Measurements from ENCODE around the gene LYPD1.
"Not testable (repeated sequence)": the region's sequence is repeated elsewhere in the genome, so short reads cannot be mapped to it uniquely, and the experiment has no call there.

LYPD1 gene

DNA sequence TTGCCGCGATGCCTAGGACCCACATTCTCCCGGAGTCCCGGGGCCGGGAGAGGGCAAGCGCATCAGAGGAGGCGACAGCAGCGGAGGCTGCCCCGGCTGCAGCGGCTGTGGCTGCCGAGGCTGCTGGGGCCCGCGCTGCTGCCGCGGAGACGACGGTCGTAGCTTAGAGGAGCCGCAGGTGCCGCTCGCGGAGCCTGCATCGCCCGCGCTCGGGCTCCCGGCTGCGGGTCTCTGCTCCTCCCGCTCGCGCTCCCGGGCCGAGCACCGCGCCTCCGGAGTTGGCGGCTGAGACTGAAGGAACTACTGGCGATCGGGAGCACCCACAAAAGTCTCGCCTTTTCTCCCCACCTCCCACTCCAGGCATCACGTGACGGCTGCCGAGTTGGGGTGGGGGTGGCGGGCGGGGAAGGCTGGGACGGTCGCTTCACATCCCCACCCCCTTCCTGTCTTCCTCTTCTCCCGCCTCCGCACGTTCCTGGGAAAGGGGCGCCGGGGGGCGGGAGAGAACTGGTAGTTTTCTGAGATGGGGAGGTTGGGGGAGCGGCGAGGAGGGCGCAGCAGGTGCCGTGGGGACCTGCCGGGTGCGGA lies at the start of gene LYPD1:
LYPD1 (minus strand) TSS at position 298 of the 588 bp plus-strand sequence; CDS start at position 25, 273 bp downstream.
- no peak for DNase-seq

DNA sequence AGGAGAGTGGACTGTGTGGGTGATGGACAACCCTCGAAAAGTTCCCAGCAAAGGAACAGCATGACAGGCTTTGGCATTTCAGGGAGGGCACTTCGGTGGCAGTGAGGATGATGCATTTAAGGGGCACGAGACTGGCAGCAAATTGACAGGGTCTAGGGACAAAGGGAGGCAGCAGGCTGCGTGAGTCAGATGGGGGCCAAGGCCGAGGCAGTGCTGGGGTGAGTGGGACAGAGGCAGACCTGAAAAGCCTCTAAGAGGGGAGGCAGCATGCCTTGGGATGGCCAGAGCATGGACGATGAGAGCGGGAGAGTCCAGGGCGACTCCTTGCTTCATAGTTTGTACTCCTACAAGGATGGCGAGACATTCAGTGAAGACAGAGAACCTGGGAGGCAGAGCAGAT lies 49.5 kb upstream of the LYPD1 start:
- DNase-seq, result no peak

GRCh38 chr2:132716954-132717353 lies 46.9 kb upstream of the LYPD1 start:
- no peak for DNase-seq

DNA sequence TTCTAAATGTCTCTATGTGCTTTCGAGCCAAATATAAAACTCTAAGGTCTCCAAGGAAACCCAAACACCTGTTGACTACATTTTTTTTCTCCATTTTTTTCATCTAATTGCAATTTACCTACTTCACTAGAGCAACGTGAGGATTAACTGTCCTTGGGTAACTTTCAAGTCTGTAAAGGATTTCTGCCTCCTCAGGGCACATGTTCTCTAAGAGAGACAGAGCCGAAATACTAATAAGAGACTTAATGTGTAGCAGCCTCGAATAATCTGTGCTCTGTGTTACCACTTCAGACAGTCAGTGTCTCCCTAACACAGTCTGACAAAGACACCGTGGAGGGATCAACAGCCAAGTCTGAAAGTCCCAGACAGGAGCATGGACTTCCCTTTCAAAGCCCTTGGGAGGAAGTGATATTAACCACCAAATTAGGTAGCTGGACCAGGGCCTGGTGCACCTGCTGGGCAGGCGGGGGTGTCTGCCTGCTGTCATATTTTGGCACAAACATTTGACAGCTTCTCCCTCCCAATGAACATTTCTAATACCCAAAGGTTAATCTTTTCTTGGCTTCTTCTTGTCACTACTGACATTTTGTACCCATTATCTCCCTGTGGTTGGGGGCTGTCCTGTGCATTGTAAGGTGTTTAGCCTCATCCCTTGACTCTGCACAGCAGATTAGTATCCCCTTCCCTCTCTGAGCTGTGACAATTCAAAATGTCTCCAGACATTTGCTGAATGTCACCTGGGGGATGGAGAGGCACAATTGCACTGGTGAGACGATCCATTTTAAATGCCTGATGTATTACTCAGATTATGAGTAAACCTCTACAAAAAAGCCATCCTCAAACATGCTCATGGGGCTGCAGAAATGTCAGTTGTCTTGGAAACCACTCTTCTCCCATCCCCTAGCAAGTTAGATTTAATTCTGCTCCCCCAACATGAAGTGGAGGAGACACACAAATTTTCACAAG lies 45.7 kb upstream of the LYPD1 start:
- DNase-seq, result no peak

DNA sequence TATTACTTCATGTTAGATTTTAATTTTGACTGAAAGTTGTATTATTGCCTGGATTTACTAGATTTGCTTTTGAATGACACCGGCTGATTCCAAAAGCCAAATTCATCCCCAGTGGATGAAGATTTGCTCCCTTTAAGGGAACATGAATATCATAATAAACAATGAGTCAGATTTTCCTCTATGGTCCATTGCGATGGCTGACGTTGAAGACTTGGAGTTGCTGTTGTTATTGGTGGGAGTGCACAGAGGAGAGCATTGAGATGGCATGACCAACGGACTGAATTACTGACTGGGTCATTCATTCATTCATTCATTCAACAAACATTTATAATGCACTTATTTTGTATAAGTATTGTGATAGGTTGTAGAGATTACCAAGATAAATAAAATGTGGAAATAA lies 33.4 kb upstream of the LYPD1 start:
- DNase-seq, result no peak

DNA sequence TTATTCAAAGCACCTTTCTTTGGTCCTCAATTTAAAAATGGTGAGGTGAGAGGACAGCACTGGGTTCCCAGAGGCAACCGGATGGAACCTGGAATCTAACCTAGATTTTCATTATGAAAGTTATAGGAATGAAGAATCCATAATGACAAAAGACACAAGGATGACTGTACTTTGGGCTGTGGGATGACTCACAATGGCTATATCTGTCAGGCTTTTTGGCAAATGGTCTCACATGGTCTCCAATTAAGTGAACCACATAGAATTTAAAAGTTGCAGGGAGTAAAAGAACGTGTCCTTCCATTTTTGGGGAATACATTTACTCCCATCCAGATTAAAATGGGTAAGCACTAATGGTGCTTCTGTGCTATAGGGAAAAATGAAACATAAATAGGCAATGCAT lies 31.8 kb upstream of the LYPD1 start:
- DNase-seq, result no peak

DNA sequence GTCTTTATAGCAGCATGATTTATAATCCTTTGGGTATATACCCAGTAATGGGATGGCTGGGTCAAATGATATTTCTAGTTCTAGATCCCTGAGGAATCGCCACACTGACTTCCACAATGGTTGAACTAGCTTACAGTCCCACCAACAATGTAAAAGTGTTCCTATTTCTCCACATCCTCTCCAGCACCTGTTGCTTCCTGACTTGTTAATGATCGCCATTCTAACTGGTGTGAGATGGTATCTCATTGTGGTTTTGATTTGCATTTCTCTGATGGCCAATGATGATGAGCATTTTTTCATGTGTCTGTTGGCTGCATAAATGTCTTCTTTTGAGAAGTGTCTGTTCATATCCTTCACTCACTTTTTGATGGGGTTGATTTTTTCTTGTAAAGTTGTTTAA lies 29.8 kb upstream of the LYPD1 start:
- not testable (repeated sequence) for DNase-seq

DNA sequence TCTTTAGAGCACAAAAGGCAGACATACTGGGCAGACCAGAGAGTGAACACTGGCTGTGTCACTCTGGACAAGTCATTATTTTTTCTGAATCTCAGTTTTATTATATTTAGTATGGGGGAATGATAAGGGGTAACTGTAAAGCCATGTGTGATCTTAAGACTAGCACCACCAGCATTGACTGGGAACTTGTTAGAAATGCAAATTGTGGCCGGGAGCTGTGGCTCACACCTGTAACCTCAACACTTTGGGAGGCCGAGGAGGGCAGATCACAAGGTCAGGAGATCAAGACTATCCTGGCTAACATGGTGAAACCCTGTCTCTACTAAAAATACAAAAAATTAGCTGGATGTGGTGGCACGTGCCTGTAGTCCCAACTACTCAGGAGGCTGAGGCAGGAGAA lies 28.3 kb upstream of the LYPD1 start:
- not testable (repeated sequence) for DNase-seq

- DNase-seq, result no peak
Measured at GRCh38 chr2:132697556-132698205, 27.7 kb upstream of the LYPD1 start.

- DNase-seq, result no peak
Measured at GRCh38 chr2:132692816-132693215, 22.8 kb upstream of the LYPD1 start.

GRCh38 chr2:132691556-132691955 lies 21.6 kb upstream of the LYPD1 start:
- no peak for DNase-seq

- no peak for DNase-seq
Measured at GRCh38 chr2:132690664-132691303, 20.8 kb upstream of the LYPD1 start.

DNA sequence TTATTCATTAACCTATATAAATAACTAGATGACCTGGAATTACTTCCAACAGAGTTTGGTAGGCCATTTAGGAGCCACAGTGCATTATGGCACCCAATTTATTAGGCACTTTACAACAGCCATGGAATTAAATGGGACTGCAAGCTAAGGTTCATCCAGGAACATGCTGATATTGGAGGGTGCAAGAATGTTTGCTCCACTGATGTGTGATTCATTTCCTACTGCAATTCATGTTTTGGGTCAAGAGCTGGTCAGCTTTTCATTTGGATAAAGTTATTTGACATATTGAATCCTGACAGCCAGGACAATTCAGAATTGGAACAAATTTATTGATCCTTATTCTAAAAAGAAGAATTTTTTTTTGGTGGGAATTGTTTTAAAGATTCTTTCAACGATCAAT lies 11.8 kb upstream of the LYPD1 start:
- DNase-seq, result no peak

DNA sequence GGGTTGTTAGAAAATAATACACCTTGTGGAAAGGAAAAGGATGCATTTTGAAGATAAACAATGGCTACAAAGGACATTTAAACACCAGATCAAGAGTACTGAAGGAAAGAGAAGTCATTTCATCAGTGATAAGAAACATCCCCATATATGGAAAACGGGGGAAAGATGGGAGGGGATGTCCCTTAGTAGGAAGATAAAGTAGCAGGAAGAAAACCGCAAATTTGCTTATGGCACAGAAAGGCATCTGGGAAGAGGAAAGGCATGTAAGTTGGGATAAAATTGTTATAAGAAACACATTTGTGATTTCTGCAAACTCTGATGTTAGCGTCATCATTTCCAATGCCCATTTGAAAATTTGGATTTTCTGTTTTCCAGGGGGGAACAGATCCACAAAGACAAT lies 10.5 kb upstream of the LYPD1 start:
- no peak for DNase-seq

GRCh38 chr2:132678483-132678882 lies 8.5 kb upstream of the LYPD1 start:
- no peak for DNase-seq

- no peak for DNase-seq
Measured at GRCh38 chr2:132677661-132678060, 7.7 kb upstream of the LYPD1 start.

DNA sequence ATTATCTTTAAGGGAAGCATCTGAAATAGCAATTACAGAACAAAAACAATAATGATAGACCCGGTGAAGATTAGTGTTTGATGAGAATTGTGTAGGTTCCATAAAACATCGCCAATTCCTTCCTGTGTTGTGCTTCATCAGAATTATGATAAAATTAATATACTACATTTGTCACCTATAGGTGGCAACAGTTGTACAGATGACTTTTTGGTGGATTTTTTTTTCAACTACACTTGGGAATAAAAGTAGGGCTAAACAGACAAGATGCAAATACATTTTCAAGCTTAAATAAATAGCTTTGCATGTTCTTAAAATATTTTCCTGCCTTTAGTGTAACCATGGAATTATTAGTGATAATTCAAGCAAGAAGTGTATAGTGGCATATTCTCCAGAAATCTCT lies 7.0 kb upstream of the LYPD1 start:
- DNase-seq, result no peak

- no peak for DNase-seq
Measured at GRCh38 chr2:132671151-132671835, 1.3 kb upstream of the LYPD1 start.

- DNase-seq, result no peak
Measured at GRCh38 chr2:132670496-132671150, 618 bp upstream of the LYPD1 start.

DNA sequence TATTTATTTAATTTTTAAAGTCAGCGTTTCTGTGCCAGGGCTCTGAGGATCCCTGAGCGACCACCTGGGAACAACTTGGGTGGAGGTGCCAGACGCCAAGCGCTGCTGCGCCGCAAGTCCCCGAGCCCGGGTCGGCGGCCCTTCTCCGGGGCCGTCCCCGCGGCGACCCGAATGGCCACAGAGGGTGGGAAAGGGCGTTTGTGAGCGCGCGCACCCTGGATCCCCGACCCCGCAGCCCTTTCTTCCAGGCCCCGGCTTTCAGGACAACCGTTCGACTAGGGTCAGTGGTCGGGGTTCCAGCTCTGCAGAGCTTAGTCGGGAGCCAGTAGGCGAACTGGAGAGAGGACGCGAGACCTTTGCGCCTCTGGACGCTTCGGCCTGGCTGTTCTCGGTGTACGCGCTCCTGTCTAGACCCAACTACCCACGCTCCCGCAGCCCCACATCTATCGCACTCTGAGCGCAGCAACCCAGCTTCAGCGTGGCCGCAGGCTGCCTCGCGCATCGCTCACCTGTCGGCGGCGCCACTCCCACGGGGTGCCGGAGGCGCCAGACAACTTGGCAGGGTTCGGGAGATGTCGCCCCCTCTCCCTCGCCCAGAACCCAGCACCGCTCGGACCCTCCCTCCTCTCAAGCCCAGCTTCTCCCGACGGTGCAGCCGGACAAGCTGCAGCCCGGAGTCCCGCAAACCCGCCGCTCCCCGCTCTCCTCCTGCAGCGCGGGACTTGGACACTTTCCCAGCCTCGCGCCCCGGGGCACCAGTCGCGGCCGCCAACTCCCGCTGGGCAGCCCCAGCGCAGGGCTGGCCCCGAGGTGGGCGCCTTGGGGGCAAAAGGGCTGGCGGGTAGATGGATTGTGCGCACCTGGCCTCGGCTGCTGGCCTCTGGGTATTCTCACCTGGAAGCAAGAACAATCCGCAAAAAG lies 758 bp downstream of the LYPD1 start:
- DNase-seq, result no peak
